CD14-positive monocyte (primary cell): ENCODE results near the gene KCNH1. TPM values are rescaled to one million over a fixed set of nuclear protein-coding genes. Genes with fewer than 3 reads are reported as not detected.

ENCODE experiments used
- DNase-seq, 3 donors: peaks; one replicate each; pipeline ENCODE4 v3.0.0-alpha.2; 2011 to 2022
- H2AFZ ChIP-seq: 2 replicates; pipeline ENCODE4 v1.6.0; 2012; ENCODE audit warnings: mild to moderate bottlenecking, low read depth, low read length, inconsistent platforms; ENCODE audit not compliant: insufficient read depth, poor library complexity, severe bottlenecking
- H3K27ac ChIP-seq, 2 donors: 1 replicate in 1 of 2; 2 replicates in 1 of 2; pipeline ENCODE4 v1.5.1; 2012 to 2013; ENCODE audit warnings: low read length in 2 of 2, control low read depth in 1 of 2, inconsistent platforms in 1 of 2, low read depth in 1 of 2, mild to moderate bottlenecking in 1 of 2
- H3K27me3 ChIP-seq, 2 donors: one replicate each; pipeline versions ENCODE4 v1.6.0 to v1.6.1; 2011 to 2013; ENCODE audit warnings: low read length in 2 of 2; ENCODE audit not compliant: control insufficient read depth in 2 of 2, insufficient read depth in 2 of 2
- H3K36me3 ChIP-seq, 2 donors: replicated peaks in 1 of 2; 1 replicate in 1 of 2; 2 replicates in 1 of 2; pipeline versions ENCODE4 v1.5.1 to v1.6.1; 2012 to 2013; ENCODE audit warnings: low read length in 2 of 2, control low read depth in 1 of 2, inconsistent platforms in 1 of 2, mild to moderate bottlenecking in 1 of 2; ENCODE audit not compliant: insufficient read depth in 2 of 2, control insufficient read depth in 1 of 2
- H3K4me1 ChIP-seq, 2 donors: 1 replicate in 1 of 2; 2 replicates in 1 of 2; pipeline versions ENCODE4 v1.5.1 to v1.6.1; 2012 to 2013; ENCODE audit warnings: low read length in 2 of 2, control low read depth in 1 of 2, inconsistent platforms in 1 of 2, mild to moderate bottlenecking in 1 of 2, moderate library complexity in 1 of 2; ENCODE audit not compliant: insufficient read depth in 2 of 2, control insufficient read depth in 1 of 2
- H3K4me2 ChIP-seq: replicated peaks from 2 replicates; pipeline ENCODE3; 2012; ENCODE audit warnings: low read length, moderate library complexity, mild to moderate bottlenecking; ENCODE audit not compliant: poor library complexity, severe bottlenecking; ENCODE audit errors: extremely low read depth
- H3K4me3 ChIP-seq, 3 experiments: fragments of 200-600 bp in 1 of 3; sonication (generic) in 1 of 3; replicated peaks in 1 of 3; 1 replicate in 2 of 3; 2 replicates in 1 of 3; pipeline ENCODE4 v1.5.1; 2011 to 2013; ENCODE audit warnings: low read length in 3 of 3, mild to moderate bottlenecking in 3 of 3, control low read depth in 2 of 3, low read depth in 2 of 3, inconsistent platforms in 1 of 3, moderate library complexity in 1 of 3
- H3K79me2 ChIP-seq: 2 replicates; pipeline ENCODE4 v1.6.0; 2012; ENCODE audit warnings: mild to moderate bottlenecking, control low read depth, inconsistent platforms, low read length, moderate library complexity; ENCODE audit not compliant: insufficient read depth
- H3K9ac ChIP-seq: 2 replicates; pipeline ENCODE4 v1.6.0; 2017; ENCODE audit warnings: low read length, mild to moderate bottlenecking; ENCODE audit not compliant: insufficient read depth, poor library complexity, severe bottlenecking
- H3K9me3 ChIP-seq, 2 donors: replicated peaks in 1 of 2; 1 replicate in 1 of 2; 2 replicates in 1 of 2; pipeline versions ENCODE4 v1.5.1 to v1.6.1; 2012 to 2013; ENCODE audit warnings: low read length in 2 of 2, control low read depth in 1 of 2; ENCODE audit not compliant: control insufficient read depth in 1 of 2, insufficient read depth in 1 of 2
- H4K20me1 ChIP-seq: 2 replicates; pipeline ENCODE4 v1.6.0; 2012; ENCODE audit warnings: mild to moderate bottlenecking, low read length, control low read depth, moderate library complexity; ENCODE audit not compliant: insufficient read depth
- H3K27ac Mint-ChIP-seq, 7 donors: one replicate each; pipeline ENCODE4 v1.8.0; 2020; ENCODE audit warnings: mild to moderate bottlenecking in 7 of 7, mixed read lengths in 7 of 7, moderate library complexity in 6 of 7, inconsistent platforms in 2 of 7
- H3K27me3 Mint-ChIP-seq, 3 donors: one replicate each; pipeline ENCODE4 v1.8.0; 2021 to 2022; ENCODE audit warnings: low read depth in 3 of 3, mild to moderate bottlenecking in 3 of 3, mixed read lengths in 3 of 3, moderate library complexity in 3 of 3, inconsistent platforms in 1 of 3
- H3K36me3 Mint-ChIP-seq, 2 donors: one replicate each; pipeline ENCODE4 v1.8.0; 2020; ENCODE audit warnings: mixed read lengths in 2 of 2, inconsistent platforms in 1 of 2, mild to moderate bottlenecking in 1 of 2
- H3K4me1 Mint-ChIP-seq: one replicate; pipeline ENCODE4 v1.8.0; 2020; ENCODE audit warnings: mild to moderate bottlenecking, mixed read lengths
- H3K4me3 Mint-ChIP-seq, 2 donors: one replicate each; pipeline ENCODE4 v1.8.0; 2020; ENCODE audit warnings: mild to moderate bottlenecking in 2 of 2, mixed read lengths in 2 of 2, moderate library complexity in 1 of 2
- H3K9me3 Mint-ChIP-seq, 7 donors: one replicate each; pipeline ENCODE4 v1.8.0; 2020 to 2022; ENCODE audit warnings: mixed read lengths in 7 of 7, mild to moderate bottlenecking in 6 of 7, moderate library complexity in 6 of 7, inconsistent platforms in 2 of 7
- CTCF ChIP-seq: fragments of 200-600 bp; IDR thresholded peaks from one replicate; pipeline ENCODE4 v1.8.0; 2022; ENCODE audit warnings: antibody characterized with exemption, mild to moderate bottlenecking
- whole genome bisulfite sequencing: methylation state at CpG from one replicate; pipeline ENCODE4 v1.1.5; 2013; ENCODE audit warnings: missing lambda C conversion rate; ENCODE audit not compliant: insufficient coverage; 5-methylcytosine and 5-hydroxymethylcytosine counted together
- intact Hi-C, 2 donors: fragments of 100-400 bp; cut with micrococcal nuclease; formaldehyde crosslinking; loops; one replicate each; pipeline versions ENCODE4 v1.15.0 to v1.15.1; 2023
- polyA plus RNA-seq, 3 donors: library from polyadenylated mRNA; depleted of rRNA in 1 of 3; unstranded in 2 of 3; stranded (reverse) in 1 of 3; fragments of 300-500 nt in 2 of 3; fragments of >200 nt in 1 of 3; fragmentation: Illumina TruSeq in 2 of 3; gene quantifications; 1 replicate in 2 of 3; 2 replicates in 1 of 3; pipeline ENCODE4 v1.2.3, GENCODE V29; 2012 to 2021

Gene KCNH1
- polyA plus RNA-seq, 3 donors = not detected

GRCh38 chr1:210916548-210916947 lies 217.4 kb downstream of the KCNH1 start:
- intact Hi-C loops = no loop called here
- Histone ChIP-seq H4K20me1 (no peaks in the 10 kb centered on the region), H3K36me3 (no peaks in the 10 kb centered on the region), H3K4me3 (no peak overlapping the region), H2AFZ (no peak overlapping the region), H3K27ac (no peak overlapping the region), H3K4me2 (no peak overlapping the region), H3K4me1 (no peaks in the 10 kb centered on the region), H3K27me3 (no peaks in the 10 kb centered on the region), H3K79me2 (no peaks in the 10 kb centered on the region), H3K9ac (no peak overlapping the region), H3K9me3 (peaks cover 0 to 4% of the 10 kb centered on the region in 2 donors)
- no peak overlapping the region for H3K27ac Mint-ChIP-seq
- H3K27me3 Mint-ChIP-seq = peaks cover 0 to 2% (median 0%) of the 10 kb centered on the region in 3 donors
- no peaks in the 10 kb centered on the region for H3K36me3 Mint-ChIP-seq
- H3K4me3 Mint-ChIP-seq = no peak overlapping the region
- no peak for TF ChIP-seq CTCF
- no peaks in the 10 kb centered on the region for H3K4me1 Mint-ChIP-seq
- WGBS = no CpG with 5 or more reads among the region's 4 CpGs
- peaks cover 0 to 6% (median 2%) of the 10 kb centered on the region in 7 donors for H3K9me3 Mint-ChIP-seq
- DNase-seq = no peak

GRCh38 chr1:210915890-210916507 lies 217.9 kb downstream of the KCNH1 start:
- no peaks in the 10 kb centered on the region for H3K27me3 ChIP-seq
- no peak overlapping the region for H3K4me2 ChIP-seq
- H2AFZ ChIP-seq = no peak overlapping the region
- H3K36me3 ChIP-seq = no peaks in the 10 kb centered on the region
- Mint-ChIP-seq H3K27me3 (peaks cover 0 to 2% (median 0%) of the 10 kb centered on the region in 3 donors), H3K4me3 (no peak overlapping the region), H3K36me3 (no peaks in the 10 kb centered on the region), H3K4me1 (no peaks in the 10 kb centered on the region), H3K9me3 (peaks cover 0 to 6% (median 2%) of the 10 kb centered on the region in 7 donors), H3K27ac (no peak overlapping the region)
- peaks cover 0 to 4% of the 10 kb centered on the region in 2 donors for H3K9me3 ChIP-seq
- no peak overlapping the region for H3K4me3 ChIP-seq
- no peaks in the 10 kb centered on the region for H3K4me1 ChIP-seq
- WGBS = 81% methylated on average over 4 of the region's 6 CpGs
- DNase-seq = no peak
- H3K9ac ChIP-seq = no peak overlapping the region
- intact Hi-C loops = no loop called here
- no peak for TF ChIP-seq CTCF
- no peaks in the 10 kb centered on the region for H4K20me1 ChIP-seq
- H3K79me2 ChIP-seq = no peaks in the 10 kb centered on the region
- no peak overlapping the region for H3K27ac ChIP-seq
